Mammary epithelial cell (primary cell): Measurements from ENCODE around the gene ZBTB20.

Source experiments
- CTCF ChIP-seq, 2 donors: IDR thresholded peaks in 1 of 2; conservative IDR thresholded peaks in 1 of 2; 2 replicates each; pipeline ENCODE4 v1.5.1; 2011 to 2012; ENCODE audit warnings: inconsistent platforms in 2 of 2, low read length in 2 of 2, mild to moderate bottlenecking in 2 of 2, control low read depth in 1 of 2, low read depth in 1 of 2; ENCODE audit not compliant: insufficient read depth in 1 of 2; ENCODE audit errors: extremely low read depth in 1 of 2
- EZH2 ChIP-seq: IDR thresholded peaks from 2 replicates; pipeline ENCODE4 v1.6.1; 2012; ENCODE audit warnings: low read length, inconsistent platforms, borderline replicate concordance

GRCh38 chr3:114402838-114403237 lies 744.2 kb downstream of the ZBTB20 start:
- TF ChIP-seq CTCF (conservative IDR thresholded peaks at IDR 0.05 in 1 of 2, IDR thresholded peaks at IDR 0.05 in 1 of 2; ENCODE audit: extremely low read depth in 1 of 2, insufficient read depth in 1 of 2, low read depth in 1 of 2, low read length in 2 of 2) (no peak), EZH2 (no peak)
